GM19372 (cell line): ENCODE results near the gene FRS2.

Experiments
- ATAC-seq: cut with Tn5 transposase; IDR thresholded peaks from one replicate; pipeline ENCODE4 v1.9.1; 2021; ENCODE audit warnings: mild to moderate bottlenecking, low read depth, moderate library complexity; ENCODE audit not compliant: unreplicated experiment

The FRS2 gene

DNA sequence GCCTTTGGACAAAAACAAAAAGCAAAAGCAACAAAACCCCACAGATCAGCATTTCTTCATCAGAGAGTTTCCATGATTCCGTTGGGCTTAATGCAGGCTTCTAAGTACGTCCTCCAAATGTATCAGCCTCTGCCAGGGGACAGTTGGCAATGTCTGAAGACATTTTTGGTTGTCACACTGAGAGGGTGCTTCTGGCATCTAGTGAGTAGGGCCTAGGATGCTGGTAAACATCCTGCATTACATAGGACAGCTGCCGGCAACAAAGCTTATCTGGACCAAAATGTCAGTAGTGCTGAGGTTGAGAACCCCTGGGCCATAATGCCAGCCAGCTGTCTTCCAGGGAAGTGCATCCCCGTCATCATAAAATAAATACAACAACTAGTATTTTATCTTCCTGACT, 149.9 kb downstream of the FRS2 start:
- ATAC-seq: no peak

DNA sequence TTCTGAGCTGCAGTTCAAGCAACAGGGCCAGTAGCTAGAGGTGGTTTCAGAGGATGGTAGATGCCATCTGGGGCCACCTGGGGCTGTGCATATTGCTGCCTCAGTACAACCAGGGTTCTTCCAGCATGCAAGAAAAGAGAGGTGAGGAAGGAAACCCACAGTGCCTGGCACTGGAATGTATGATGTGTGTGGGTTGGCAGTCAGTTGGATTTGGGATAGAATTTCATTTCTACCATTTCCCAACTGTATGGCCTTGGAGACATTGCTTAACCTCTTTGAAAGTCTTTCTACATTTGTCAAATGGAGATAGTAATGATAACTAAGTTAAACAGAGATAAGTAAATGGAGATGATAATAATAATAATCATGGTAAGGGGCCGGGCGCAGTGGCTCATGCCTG, 150.7 kb downstream of the FRS2 start:
- ATAC-seq: no peak

DNA sequence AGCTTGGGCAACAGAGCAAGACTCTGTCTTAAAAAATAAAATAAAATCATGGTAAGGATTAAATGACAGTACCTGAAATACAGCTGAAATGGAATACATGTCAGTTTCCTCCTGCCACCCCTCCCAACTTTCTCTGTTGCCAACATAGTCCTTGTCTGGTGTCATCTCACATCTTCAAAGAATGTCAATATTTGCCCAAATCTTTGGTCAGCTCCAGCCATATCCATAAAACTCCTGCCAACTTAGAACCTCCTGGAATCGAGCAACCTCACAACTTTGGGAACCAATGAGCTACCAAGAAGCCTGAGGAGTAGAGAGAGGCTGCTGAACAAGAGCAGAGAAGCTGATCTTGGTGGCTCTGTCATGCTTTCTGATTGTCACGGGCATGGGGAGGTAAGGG, 151.4 kb downstream of the FRS2 start:
- ATAC-seq: no peak

DNA sequence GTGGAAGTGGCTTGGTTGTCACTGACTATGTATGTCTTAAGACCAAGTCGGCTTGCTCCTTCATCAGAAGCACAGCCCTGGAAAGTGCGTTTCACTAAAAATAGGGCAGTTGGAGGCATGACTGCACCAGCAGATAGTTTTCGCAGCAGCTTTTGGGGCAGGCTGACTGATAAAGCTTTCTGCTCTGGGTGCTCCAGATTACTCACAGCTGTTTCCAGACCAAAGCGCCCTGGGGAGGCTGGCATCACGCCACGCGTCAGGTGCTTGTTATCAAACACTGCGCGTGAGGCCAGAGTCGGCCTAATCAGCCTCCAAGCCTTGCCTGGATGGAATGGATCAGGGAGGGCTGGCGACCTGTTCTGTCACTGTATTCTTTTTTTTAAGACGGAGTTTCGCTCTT, 153.8 kb downstream of the FRS2 start:
- no peak for ATAC-seq

DNA sequence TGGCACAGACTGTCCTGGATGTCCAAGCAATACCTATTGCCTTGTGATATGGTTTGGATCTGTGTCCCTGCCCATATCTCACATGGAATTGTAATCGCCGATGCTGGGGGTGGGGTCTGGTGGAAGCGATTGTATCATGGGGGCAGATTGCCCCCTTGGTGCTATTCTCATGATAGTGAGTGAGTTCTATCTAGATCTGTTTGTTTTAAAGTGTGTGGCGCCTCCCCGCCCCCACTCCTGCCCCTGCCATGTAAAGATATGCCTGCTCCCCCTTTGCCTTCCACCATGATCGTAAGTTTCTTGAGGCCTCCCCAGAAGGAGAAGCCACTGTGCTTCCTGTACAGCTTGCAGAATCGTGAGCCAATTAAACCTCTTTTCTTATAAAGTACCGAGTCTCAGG, 157.3 kb downstream of the FRS2 start:
- no peak for ATAC-seq
